ENCODE results near the gene SP8. TPM values are rescaled to one million over a fixed set of nuclear protein-coding genes. Genes with fewer than 3 reads are reported as not detected.

The SP8 gene
- total RNA-seq, 1 experiment from 2014 or later = 63.6 TPM

DNA sequence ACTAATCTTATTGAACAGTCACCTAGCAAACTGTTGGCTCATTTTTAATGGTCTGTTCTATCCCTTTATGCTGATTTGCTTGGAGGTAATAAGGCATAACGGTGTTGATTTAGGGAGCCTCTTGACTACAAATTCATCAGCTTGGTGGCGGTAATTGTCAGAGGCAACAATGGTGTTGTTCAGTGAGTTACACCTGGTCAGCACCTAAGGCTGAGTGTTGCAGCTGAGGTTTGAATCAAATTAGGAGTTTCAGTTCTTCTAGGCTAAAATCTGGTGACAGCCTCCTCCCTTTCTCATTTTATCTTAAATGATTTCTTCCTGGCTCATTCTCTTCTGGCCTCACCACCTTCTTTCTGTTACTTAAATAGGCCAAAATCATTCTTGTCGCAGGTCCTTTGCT is 42.3 kb upstream of the SP8 start (continued):
- TF ChIP-seq, protein P1, sequence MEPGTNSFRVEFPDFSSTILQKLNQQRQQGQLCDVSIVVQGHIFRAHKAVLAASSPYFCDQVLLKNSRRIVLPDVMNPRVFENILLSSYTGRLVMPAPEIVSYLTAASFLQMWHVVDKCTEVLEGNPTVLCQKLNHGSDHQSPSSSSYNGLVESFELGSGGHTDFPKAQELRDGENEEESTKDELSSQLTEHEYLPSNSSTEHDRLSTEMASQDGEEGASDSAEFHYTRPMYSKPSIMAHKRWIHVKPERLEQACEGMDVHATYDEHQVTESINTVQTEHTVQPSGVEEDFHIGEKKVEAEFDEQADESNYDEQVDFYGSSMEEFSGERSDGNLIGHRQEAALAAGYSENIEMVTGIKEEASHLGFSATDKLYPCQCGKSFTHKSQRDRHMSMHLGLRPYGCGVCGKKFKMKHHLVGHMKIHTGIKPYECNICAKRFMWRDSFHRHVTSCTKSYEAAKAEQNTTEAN (CRISPR knock-in tag; IDR thresholded peaks at IDR 0.05) = no peak
- TF ChIP-seq TCF7 (CRISPR knock-in tag; IDR thresholded peaks at IDR 0.05; ENCODE audit: low read depth) (no peak), SP1 (CRISPR knock-in tag; conservative IDR thresholded peaks at IDR 0.05) (no peak), ATF1 (CRISPR knock-in tag; IDR thresholded peaks at IDR 0.05) (no peak), SOX15 (CRISPR knock-in tag; IDR thresholded peaks at IDR 0.05) (no peak), SMAD4 (CRISPR knock-in tag; IDR thresholded peaks at IDR 0.05) (no peak), JUN (CRISPR knock-in tag; IDR thresholded peaks at IDR 0.05) (no peak), IRF2 (CRISPR knock-in tag; IDR thresholded peaks at IDR 0.05; ENCODE audit: borderline replicate concordance, low read depth) (no peak)
- TF ChIP-seq, protein P2, sequence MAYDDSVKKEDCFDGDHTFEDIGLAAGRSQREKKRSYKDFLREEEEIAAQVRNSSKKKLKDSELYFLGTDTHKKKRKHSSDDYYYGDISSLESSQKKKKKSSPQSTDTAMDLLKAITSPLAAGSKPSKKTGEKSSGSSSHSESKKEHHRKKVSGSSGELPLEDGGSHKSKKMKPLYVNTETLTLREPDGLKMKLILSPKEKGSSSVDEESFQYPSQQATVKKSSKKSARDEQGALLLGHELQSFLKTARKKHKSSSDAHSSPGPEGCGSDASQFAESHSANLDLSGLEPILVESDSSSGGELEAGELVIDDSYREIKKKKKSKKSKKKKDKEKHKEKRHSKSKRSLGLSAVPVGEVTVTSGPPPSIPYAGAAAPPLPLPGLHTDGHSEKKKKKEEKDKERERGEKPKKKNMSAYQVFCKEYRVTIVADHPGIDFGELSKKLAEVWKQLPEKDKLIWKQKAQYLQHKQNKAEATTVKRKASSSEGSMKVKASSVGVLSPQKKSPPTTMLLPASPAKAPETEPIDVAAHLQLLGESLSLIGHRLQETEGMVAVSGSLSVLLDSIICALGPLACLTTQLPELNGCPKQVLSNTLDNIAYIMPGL (CRISPR knock-in tag; IDR thresholded peaks at IDR 0.05) = no peak

GRCh38 chr7:20827172-20827571 is 40.5 kb upstream of the SP8 start:
- no peaks in the 10 kb centered on the region; the same call in 1 of the 2 replicates for H3K27me3 Mint-ChIP-seq (ENCODE audit: low read depth)
- no peak overlapping the region for H3K4me3 Mint-ChIP-seq
- POLR2A ChIA-PET = no interaction called here
- DNase-seq (ENCODE audit: low spot score) (no peak), ATAC-seq (no peak)
- H3K9me3 Mint-ChIP-seq = no peaks in the 10 kb centered on the region
- TF ChIP-seq, protein P3, sequence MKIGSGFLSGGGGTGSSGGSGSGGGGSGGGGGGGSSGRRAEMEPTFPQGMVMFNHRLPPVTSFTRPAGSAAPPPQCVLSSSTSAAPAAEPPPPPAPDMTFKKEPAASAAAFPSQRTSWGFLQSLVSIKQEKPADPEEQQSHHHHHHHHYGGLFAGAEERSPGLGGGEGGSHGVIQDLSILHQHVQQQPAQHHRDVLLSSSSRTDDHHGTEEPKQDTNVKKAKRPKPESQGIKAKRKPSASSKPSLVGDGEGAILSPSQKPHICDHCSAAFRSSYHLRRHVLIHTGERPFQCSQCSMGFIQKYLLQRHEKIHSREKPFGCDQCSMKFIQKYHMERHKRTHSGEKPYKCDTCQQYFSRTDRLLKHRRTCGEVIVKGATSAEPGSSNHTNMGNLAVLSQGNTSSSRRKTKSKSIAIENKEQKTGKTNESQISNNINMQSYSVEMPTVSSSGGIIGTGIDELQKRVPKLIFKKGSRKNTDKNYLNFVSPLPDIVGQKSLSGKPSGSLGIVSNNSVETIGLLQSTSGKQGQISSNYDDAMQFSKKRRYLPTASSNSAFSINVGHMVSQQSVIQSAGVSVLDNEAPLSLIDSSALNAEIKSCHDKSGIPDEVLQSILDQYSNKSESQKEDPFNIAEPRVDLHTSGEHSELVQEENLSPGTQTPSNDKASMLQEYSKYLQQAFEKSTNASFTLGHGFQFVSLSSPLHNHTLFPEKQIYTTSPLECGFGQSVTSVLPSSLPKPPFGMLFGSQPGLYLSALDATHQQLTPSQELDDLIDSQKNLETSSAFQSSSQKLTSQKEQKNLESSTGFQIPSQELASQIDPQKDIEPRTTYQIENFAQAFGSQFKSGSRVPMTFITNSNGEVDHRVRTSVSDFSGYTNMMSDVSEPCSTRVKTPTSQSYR (CRISPR knock-in tag; IDR thresholded peaks at IDR 0.05) = no peak
- H3K4me1 Mint-ChIP-seq = peaks cover 41% of the 10 kb centered on the region
- H3K27ac Mint-ChIP-seq = no peak overlapping the region
- no peaks in the 10 kb centered on the region for H3K36me3 Mint-ChIP-seq
- CTCF ChIA-PET = no interaction called here

DNA sequence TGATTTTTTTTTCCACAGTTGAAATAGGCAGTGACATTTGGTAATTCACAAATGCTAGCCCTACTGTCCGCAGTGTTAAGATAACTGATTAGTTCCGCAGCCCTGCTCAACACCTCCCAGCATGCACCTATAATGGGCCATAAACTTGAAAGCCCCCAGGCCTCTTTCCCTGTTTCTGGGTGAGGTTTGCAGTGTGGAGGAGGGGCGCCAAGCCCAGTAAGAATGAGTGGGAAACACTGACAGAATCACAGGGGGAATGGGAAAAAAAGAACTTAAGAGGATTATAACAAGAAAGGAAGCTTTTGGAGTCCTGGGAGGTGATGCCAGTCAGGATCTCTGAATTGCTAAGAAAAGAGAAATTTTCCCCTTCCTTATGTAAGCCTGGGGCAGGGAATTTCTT is 39.6 kb upstream of the SP8 start:
- no peaks in the 10 kb centered on the region for H3K36me3 Mint-ChIP-seq
- H3K4me1 Mint-ChIP-seq = peaks cover 32% of the 10 kb centered on the region
- H3K9me3 Mint-ChIP-seq = peaks cover 6% of the 10 kb centered on the region
- TF ChIP-seq SMAD4 (CRISPR knock-in tag; IDR thresholded peaks at IDR 0.05) = no peak
- no peak for TF ChIP-seq IRF1 (CRISPR knock-in tag; IDR thresholded peaks at IDR 0.05)
- TF ChIP-seq TEAD1 (CRISPR knock-in tag; IDR thresholded peaks at IDR 0.05) = no peak
- TF ChIP-seq ZBTB21 (CRISPR knock-in tag; IDR thresholded peaks at IDR 0.05; ENCODE audit: borderline replicate concordance) = no peak
- no peak for TF ChIP-seq MYBL2 (CRISPR knock-in tag; IDR thresholded peaks at IDR 0.05)
- no peak for TF ChIP-seq ARID4B (CRISPR knock-in tag; IDR thresholded peaks at IDR 0.05; ENCODE audit: borderline replicate concordance)
- TF ChIP-seq E2F5 (CRISPR knock-in tag; IDR thresholded peaks at IDR 0.05) = no peak
- TF ChIP-seq ZNF317 (CRISPR knock-in tag; IDR thresholded peaks at IDR 0.05; ENCODE audit: borderline replicate concordance, low read depth) = no peak
- ChIA-PET POLR2A (no interaction called here), CTCF (no interaction called here)
- no peak overlapping the region; the same call in 1 of the 2 replicates for H3K27ac Mint-ChIP-seq
- H3K27me3 Mint-ChIP-seq (ENCODE audit: low read depth) = no peaks in the 10 kb centered on the region; the same call in 1 of the 2 replicates
- ATAC-seq = peak; percentile 88
- H3K4me3 Mint-ChIP-seq = no peak overlapping the region
- no peak for DNase-seq (ENCODE audit: low spot score)

Data from WTC11 (cell line).